Measurements from ENCODE around the gene DNAJC8. TPM values are rescaled to one million over a fixed set of nuclear protein-coding genes. Genes with fewer than 3 reads are reported as not detected.

Gene DNAJC8, protein sequence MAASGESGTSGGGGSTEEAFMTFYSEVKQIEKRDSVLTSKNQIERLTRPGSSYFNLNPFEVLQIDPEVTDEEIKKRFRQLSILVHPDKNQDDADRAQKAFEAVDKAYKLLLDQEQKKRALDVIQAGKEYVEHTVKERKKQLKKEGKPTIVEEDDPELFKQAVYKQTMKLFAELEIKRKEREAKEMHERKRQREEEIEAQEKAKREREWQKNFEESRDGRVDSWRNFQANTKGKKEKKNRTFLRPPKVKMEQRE
- polyA plus RNA-seq (ENCODE audit: insufficient read length) = 71.5 TPM

DNA sequence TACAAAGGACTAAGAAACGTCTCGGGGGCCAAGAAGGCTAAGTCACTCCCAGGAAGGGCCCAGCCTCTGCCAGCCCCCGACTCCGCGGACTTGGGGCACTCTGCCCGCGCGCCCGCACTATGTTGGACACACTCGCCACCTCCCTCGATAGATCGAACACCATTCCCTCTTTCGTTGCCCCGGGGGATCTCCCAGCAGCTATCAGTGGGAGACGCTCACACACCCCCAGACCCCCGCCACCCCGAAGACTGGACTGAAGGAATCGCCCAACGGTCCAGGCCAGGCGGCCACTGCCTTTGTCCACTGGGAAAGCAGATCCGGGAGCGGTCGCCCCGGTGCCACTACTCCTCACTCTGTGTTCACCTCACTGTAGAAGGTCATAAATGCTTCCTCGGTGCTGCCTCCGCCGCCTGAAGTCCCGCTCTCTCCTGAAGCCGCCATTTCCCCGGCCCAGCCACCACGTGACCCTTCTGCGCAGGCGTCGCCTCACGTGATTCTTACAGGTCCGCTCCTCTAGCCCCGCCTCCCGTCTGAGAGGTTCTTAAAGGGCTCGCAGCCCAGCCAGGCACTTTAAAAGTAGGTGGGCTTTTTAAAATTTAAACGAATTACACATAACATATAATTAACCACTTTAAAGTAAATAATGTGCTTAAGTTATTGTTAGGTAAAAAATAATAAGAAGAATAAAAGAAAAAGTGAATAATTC lies at the start of gene DNAJC8:
DNAJC8 (minus strand) TSS at position 472 of the 706 bp plus-strand sequence; CDS start at position 441, 31 bp downstream.
- peak; percentile 93 for DNase-seq

DNA sequence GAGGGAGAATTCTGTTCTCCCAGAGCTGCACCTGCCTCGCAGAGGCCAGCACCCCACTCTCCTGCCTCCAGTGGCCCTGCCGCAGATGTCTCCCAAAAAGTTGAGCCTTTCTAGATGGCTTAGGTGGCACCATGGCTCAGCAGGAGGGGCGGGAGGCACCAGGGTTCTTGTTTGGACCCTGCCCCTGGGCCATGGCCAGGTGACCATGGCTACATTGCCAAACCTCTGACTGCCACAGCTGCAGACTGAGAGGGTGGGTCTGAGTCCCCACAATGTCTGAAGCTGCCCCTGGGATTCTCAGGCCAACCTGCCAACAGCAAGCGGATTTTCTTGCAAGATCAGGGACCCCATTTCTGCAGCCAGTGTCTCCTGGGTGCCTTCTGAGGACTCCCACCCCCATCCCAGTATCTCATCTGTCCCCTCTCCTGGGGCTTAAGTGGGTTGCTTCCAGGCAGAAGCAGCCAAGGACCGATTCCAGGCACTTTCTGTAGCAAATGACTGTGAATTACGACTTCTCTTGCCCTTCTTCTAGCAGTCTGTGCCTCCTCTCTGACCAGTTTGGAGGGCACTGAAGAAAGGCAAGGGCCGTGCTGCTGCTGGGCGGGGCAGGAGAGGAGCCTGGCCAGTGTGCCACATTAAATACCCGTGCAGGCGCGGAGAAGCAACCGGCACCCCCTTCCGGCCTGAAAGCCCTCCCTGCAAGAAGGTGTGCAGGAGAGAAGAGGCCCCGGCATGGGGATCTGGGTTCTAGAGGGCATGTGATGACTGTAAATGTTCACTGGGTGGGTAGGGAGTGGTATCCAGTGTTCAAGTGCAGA lies 49.0 kb upstream of the DNAJC8 start:
- no peak for DNase-seq

DNA sequence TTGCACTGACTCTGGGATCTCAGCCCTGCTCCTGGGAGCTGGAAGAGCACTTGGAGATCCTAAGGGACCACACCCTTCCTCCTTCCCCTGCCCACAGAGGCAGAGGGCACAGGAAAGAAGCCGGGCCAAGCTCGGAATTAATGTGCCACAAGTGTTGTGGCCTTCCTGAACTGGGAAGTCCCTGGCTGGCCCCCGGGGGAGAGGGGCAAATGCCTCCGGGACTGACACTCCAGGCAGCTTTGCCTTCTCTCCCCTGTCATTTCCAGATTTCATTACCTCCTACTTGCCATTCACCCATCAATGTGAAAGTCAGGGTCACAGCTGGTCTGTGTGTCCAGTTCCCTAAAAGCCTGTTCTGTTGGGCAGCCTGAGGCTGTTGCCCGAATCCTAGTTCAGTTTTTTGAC lies 48.1 kb upstream of the DNAJC8 start:
- no peak for DNase-seq

GRCh38 chr1:28280501-28280900 lies 47.7 kb upstream of the DNAJC8 start:
- DNase-seq = no peak

- DNase-seq = no peak
Measured at GRCh38 chr1:28279721-28280120, 46.9 kb upstream of the DNAJC8 start.

GRCh38 chr1:28278763-28279162 lies 45.9 kb upstream of the DNAJC8 start:
- no peak for DNase-seq

DNA sequence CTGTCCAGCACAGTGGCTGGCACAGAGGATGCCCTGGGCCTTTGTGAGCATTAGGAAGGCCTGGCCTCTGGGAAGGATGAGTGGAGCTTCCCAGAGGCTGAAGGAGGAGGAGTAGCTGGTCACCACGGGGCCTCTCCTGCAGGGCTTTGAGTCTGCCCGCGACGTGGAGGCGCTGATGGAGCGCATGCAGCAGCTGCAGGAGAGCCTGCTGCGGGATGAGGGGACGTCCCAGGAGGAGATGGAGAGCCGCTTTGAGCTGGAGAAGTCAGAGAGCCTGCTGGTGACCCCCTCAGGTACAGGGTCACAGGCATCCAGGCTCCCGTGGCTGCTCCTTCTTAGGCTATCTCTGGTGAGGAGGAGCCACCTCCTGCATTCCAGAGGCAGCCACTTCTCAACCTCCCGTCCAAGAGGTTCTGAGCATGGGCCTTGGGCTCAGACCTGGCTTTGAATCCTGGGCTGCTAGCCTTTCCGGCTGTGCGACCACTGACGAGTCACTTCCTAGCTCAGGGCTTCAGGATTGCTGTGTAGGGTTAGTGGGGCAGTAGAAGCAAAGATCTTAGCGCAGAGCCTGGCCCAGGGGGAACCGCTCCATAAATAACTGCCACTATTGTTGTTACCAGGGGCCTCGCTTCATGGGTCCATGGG lies 40.5 kb upstream of the DNAJC8 start:
- DNase-seq = no peak

DNA sequence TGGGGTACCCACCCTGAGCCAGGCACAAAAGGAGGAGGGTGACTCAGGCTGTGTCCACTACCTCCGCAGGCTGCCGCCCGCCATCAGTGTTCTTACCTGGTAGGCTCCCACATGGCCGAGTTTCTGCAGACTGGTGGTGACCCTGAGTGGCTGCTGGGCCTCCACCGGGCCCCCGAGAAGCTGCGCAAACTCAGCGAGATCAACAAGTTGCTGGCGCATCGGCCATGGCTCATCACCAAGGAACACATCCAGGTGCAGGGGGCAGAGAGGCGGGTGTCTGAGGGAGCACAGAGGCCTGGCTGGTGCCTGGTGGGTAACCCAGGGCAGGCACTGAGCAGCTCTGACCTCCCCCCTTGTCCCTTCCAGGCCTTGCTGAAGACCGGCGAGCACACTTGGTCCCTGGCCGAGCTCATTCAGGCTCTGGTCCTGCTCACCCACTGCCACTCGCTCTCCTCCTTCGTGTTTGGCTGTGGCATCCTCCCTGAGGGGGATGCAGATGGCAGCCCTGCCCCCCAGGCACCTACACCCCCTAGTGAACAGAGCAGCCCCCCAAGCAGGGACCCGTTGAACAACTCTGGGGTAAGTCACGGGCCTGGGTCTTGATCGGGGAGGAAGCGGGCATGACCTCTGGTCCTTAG lies 39.5 kb upstream of the DNAJC8 start:
- DNase-seq = no peak

DNA sequence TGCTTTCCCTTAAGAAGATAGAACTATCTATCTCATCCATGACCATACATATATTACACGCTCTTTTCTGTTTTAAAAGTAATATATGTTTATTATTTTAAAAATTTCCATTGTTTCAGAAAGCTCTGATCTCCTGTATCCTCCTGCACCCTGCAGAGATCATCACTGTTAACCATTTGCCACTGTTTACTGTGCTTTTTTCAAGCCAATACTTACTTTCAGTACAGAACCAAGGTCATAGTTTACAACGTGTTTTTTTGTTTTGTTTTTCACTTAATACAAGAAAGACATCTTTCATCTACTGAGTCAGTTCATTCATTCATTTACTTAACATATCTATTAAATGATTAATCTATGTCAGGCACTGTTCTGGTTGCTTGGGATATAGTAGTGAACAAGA lies 36.7 kb upstream of the DNAJC8 start:
- DNase-seq = no peak

DNA sequence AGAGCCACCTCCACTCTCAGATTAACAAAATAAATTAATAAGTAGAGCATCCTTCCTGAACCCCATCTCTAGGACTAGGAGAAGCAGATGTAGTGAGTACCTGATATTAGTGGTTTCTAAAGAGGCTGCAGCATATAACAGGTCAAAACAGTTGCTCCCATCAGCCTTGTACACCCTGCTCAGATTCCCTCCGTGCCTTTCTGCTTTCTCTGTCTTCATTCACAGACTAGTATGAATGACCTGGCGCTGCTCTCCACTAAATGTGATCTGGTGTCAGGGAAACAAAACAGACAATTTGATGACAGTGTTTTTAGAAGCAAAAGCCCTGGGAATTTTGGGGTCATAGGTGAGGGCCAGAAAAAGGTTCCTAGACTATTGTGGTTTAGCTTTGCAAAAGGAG lies 34.8 kb upstream of the DNAJC8 start:
- DNase-seq = no peak

- DNase-seq = no peak
Measured at GRCh38 chr1:28266920-28267322, 34.1 kb upstream of the DNAJC8 start.

- DNase-seq = no peak
Measured at GRCh38 chr1:28265577-28265976, 32.7 kb upstream of the DNAJC8 start.

- no peak for DNase-seq
Measured at GRCh38 chr1:28264897-28265296, 32.1 kb upstream of the DNAJC8 start.

- peak; percentile 8 for DNase-seq
Measured at GRCh38 chr1:28260803-28261174, 28.0 kb upstream of the DNAJC8 start.

DNA sequence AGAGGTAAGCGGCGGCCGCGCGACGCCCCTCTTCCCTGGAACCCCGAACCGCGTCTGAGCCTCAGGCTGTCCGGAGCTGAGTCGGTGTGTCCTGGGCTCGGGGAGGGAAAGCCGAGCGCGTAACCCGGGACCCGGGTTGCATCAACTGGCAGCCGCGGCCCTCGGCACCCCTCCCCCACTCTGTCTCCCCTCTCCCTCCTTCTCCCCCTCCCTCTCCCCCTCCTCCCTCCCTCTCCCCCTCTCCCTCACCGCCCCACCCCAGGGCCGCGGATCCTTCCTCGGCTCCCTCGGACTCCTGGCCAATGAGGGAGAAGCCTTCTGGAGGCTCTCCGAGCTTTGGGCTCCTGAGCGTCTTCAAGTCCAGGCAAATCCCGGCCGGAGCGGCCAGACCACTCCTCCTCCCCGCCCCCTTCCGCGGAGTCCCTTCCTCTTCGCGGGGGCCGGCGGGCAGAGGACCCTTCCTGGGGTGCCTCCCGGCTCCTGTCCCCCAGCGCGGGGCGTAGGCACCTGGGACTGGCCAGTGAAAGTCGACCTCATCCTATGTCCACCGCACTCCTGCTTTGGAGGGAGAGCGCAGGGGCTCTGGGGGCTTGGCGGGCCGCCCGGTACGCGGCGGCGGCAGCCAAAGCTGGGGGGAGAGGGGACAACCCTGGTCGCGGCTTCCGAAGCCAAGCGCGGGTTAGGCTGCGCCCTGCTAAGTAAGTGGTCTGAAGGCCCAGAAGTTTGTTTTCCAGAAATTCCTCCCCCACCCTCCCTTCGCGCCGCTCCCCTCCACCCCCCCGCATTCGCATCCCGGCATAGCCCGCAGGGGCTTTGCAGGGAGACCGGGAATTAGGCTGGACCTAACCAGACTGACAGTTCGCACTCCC lies 27.3 kb upstream of the DNAJC8 start:
- DNase-seq = peak; percentile 87

GRCh38 chr1:28259252-28259933 lies 26.6 kb upstream of the DNAJC8 start, which contains the start of gene SESN2:
SESN2 (plus strand) TSS chr1:28259518; CDS start chr1:28259848, 330 bp downstream.
- peak; percentile 99 for DNase-seq

- peak; percentile 8 for DNase-seq
Measured at GRCh38 chr1:28258628-28259251, 25.9 kb upstream of the DNAJC8 start.

- no peak for DNase-seq
Measured at GRCh38 chr1:28257736-28258135, 24.9 kb upstream of the DNAJC8 start.

- DNase-seq = no peak
Measured at GRCh38 chr1:28256197-28256827, 23.5 kb upstream of the DNAJC8 start.

DNA sequence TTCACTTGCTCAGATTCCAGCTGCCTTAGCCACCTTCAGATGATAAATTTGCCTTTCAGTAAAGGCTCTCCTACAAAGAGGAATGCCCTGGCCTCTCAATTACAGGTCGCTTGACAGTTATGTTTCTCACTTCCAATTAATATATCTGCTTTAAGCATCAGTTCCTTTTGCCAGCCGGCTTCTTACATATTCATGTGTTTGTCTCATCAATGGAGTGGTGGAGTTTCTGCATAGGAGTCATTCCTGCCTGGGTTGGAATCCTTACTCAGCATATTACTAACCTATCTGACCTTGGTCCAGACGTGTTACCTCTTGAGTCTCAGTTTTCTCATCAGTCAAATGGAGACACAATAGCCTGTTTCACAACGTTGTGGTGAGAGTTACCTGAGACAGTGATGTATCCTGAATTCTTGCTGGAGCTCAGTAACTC lies 17.1 kb upstream of the DNAJC8 start:
- no peak for DNase-seq
